Measurements from ENCODE around the gene MAD1L1. TPM values are rescaled to one million over a fixed set of nuclear protein-coding genes. Genes with fewer than 3 reads are reported as not detected.

MAD1L1 gene
- total and polyA plus RNA-seq, 4 donors = 12.8 to 20.7 (median 16.5) TPM

GRCh38 chr7:2146676-2147472 lies 85.9 kb downstream of the MAD1L1 start:
- no peaks in the 10 kb centered on the region for H3K27me3 ChIP-seq (ENCODE audit: control insufficient read depth in 4 of 4, insufficient read depth in 4 of 4, low read length in 3 of 4)
- H3K4me1 ChIP-seq (ENCODE audit: control insufficient read depth in 4 of 4, insufficient read depth in 4 of 4, low read length in 3 of 4) = no peaks in the 10 kb centered on the region
- 96% methylated on average over 35 of the region's 35 CpGs for WGBS
- H3K9ac ChIP-seq (ENCODE audit: low read depth in 1 of 2, low read length in 2 of 2) = no peak overlapping the region
- TF ChIP-seq CTCF (IDR thresholded peaks at IDR 0.05; ENCODE audit: low read depth, low read length, missing input control) = no peak
- TF ChIP-seq, protein P1, sequence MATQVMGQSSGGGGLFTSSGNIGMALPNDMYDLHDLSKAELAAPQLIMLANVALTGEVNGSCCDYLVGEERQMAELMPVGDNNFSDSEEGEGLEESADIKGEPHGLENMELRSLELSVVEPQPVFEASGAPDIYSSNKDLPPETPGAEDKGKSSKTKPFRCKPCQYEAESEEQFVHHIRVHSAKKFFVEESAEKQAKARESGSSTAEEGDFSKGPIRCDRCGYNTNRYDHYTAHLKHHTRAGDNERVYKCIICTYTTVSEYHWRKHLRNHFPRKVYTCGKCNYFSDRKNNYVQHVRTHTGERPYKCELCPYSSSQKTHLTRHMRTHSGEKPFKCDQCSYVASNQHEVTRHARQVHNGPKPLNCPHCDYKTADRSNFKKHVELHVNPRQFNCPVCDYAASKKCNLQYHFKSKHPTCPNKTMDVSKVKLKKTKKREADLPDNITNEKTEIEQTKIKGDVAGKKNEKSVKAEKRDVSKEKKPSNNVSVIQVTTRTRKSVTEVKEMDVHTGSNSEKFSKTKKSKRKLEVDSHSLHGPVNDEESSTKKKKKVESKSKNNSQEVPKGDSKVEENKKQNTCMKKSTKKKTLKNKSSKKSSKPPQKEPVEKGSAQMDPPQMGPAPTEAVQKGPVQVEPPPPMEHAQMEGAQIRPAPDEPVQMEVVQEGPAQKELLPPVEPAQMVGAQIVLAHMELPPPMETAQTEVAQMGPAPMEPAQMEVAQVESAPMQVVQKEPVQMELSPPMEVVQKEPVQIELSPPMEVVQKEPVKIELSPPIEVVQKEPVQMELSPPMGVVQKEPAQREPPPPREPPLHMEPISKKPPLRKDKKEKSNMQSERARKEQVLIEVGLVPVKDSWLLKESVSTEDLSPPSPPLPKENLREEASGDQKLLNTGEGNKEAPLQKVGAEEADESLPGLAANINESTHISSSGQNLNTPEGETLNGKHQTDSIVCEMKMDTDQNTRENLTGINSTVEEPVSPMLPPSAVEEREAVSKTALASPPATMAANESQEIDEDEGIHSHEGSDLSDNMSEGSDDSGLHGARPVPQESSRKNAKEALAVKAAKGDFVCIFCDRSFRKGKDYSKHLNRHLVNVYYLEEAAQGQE (IDR thresholded peaks at IDR 0.05) = no peak
- TF ChIP-seq, protein P2, sequence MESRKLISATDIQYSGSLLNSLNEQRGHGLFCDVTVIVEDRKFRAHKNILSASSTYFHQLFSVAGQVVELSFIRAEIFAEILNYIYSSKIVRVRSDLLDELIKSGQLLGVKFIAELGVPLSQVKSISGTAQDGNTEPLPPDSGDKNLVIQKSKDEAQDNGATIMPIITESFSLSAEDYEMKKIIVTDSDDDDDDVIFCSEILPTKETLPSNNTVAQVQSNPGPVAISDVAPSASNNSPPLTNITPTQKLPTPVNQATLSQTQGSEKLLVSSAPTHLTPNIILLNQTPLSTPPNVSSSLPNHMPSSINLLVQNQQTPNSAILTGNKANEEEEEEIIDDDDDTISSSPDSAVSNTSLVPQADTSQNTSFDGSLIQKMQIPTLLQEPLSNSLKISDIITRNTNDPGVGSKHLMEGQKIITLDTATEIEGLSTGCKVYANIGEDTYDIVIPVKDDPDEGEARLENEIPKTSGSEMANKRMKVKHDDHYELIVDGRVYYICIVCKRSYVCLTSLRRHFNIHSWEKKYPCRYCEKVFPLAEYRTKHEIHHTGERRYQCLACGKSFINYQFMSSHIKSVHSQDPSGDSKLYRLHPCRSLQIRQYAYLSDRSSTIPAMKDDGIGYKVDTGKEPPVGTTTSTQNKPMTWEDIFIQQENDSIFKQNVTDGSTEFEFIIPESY (IDR thresholded peaks at IDR 0.05) = no peak
- no peak overlapping the region for H3K27ac ChIP-seq (ENCODE audit: low read depth in 1 of 2, low read length in 2 of 2)
- peaks cover 0 to 10% (median 4%) of the 10 kb centered on the region in 4 donors for H3K36me3 ChIP-seq (ENCODE audit: control insufficient read depth in 4 of 4, insufficient read depth in 3 of 4, low read depth in 1 of 4, low read length in 3 of 4)
- H3K9me3 ChIP-seq (ENCODE audit: control insufficient read depth in 4 of 4, low read length in 3 of 4) = no peaks in the 10 kb centered on the region
- no peak overlapping the region for H3K4me3 ChIP-seq (ENCODE audit: low read depth in 1 of 3, low read length in 3 of 3)
- DNase-seq (ENCODE audit: low spot score) = no peak

DNA sequence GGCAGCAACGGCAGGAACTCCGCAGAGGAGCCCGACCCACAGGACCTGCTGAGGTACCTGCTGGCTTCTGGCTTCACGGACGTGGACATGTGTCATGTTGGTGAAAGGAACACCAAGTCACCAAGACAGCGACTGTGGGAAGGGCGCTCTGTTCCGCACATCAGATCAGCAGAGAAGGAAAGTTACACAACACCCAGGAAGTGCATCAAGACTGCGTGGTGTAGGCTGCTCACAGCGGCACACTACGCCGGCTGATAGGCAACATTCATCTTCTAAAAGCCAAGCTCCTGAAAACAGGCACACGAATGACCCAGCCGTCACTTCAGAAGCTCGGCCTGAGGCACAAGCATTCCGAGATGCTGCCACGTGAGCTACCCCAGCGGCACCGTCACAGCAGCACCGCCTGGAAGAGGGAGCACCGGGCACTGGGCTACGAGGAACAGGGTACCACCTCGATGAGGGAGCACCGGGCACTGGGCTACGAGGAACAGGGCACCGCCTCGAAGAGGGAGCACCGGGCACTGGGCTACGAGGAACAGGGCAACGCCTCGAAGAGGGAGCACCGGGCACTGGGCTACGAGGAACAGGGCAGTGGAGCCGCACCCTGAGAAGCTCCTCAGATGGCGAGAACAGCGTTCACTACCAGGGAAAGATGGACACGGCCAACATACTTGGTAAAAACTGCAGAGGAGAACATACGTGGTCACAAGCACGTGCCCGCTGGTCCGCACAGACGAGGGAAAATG lies 86.7 kb downstream of the MAD1L1 start:
- DNase-seq (ENCODE audit: low spot score) = no peak
- no peak overlapping the region for H3K27ac ChIP-seq (ENCODE audit: low read depth in 1 of 2, low read length in 2 of 2)
- H3K9me3 ChIP-seq (ENCODE audit: control insufficient read depth in 4 of 4, low read length in 3 of 4) = no peaks in the 10 kb centered on the region
- TF ChIP-seq RAD21 (IDR thresholded peaks at IDR 0.05) (no peak), TAF1 (conservative IDR thresholded peaks at IDR 0.05) (no peak), YY1 (IDR thresholded peaks at IDR 0.05) (no peak), NR2F2 (IDR thresholded peaks at IDR 0.05) (no peak), GABPA (IDR thresholded peaks at IDR 0.05 in 1 of 2, conservative IDR thresholded peaks at IDR 0.05 in 1 of 2) (no peak), HNF4G (IDR thresholded peaks at IDR 0.05) (no peak), JUND (IDR thresholded peaks at IDR 0.05) (no peak), CTCF (IDR thresholded peaks at IDR 0.05; ENCODE audit: low read depth, low read length, missing input control) (no peak), FOXA1 (IDR thresholded peaks at IDR 0.05) (no peak)
- 97% methylated on average over 42 of the region's 42 CpGs for WGBS
- no peaks in the 10 kb centered on the region for H3K27me3 ChIP-seq (ENCODE audit: control insufficient read depth in 4 of 4, insufficient read depth in 4 of 4, low read length in 3 of 4)
- H3K9ac ChIP-seq (ENCODE audit: low read depth in 1 of 2, low read length in 2 of 2) = no peak overlapping the region
- H3K4me3 ChIP-seq (ENCODE audit: low read depth in 1 of 3, low read length in 3 of 3) = no peak overlapping the region
- peaks cover 0 to 10% (median 4%) of the 10 kb centered on the region in 4 donors for H3K36me3 ChIP-seq (ENCODE audit: control insufficient read depth in 4 of 4, insufficient read depth in 3 of 4, low read depth in 1 of 4, low read length in 3 of 4)
- H3K4me1 ChIP-seq (ENCODE audit: control insufficient read depth in 4 of 4, insufficient read depth in 4 of 4, low read length in 3 of 4) = no peaks in the 10 kb centered on the region
